SK-N-SH (cell line): Measurements from ENCODE around the gene ACCS. TPM values are rescaled to one million over a fixed set of nuclear protein-coding genes. Genes with fewer than 3 reads are reported as not detected.

ENCODE experiments used
- CTCF ChIA-PET: fragments of 300-600, 350-600 bp; formaldehyde crosslinking; extraction: SDS; loops from one replicate; lab custom pipeline; 2021; lab: Yijun Ruan, JAX
- POLR2A ChIA-PET: fragments of 350-600 bp; sonication (Branson Sonifier 250); formaldehyde crosslinking; extraction: SDS; loops from one replicate; lab custom pipeline; 2020; ENCODE audit warnings: antibody characterized with exemption, inconsistent platforms; lab: Yijun Ruan, JAX
- DNase-seq: peaks from one replicate; pipeline ENCODE4 v3.0.0; 2012
- H2AFZ ChIP-seq: fragments of 200-600 bp; sonication (generic); 2 replicates; pipeline ENCODE4 v1.8.1; 2016; ENCODE audit warnings: antibody characterized with exemption, mild to moderate bottlenecking, low read depth
- H3F3A ChIP-seq: fragments of 200-600 bp; sonication (generic); replicated peaks from 2 replicates; pipeline ENCODE3; 2016; ENCODE audit warnings: antibody characterized with exemption, mild to moderate bottlenecking; ENCODE audit not compliant: insufficient read depth
- H3K27ac ChIP-seq, 2 experiments: fragments of 200-500 bp in 1 of 2; fragments of 200-600 bp in 1 of 2; sonication (Bioruptor generic) in 1 of 2; sonication (generic), shearing (Covaris generic) in 1 of 2; 2 replicates each; pipeline versions ENCODE4 v1.5.1 to v1.6.1; 2014 to 2016; ENCODE audit warnings: low read depth in 2 of 2, inconsistent platforms in 1 of 2, low read length in 1 of 2, mild to moderate bottlenecking in 1 of 2, mixed read lengths in 1 of 2
- H3K27me3 ChIP-seq: fragments of 200-600 bp; sonication (generic), shearing (Covaris generic); 2 replicates; pipeline ENCODE4 v1.6.1; 2016; ENCODE audit warnings: mixed run types; ENCODE audit not compliant: insufficient read depth
- H3K36me3 ChIP-seq, 2 experiments: fragments of 200-500 bp in 1 of 2; fragments of 200-600 bp in 1 of 2; sonication (Bioruptor generic) in 1 of 2; sonication (generic) in 1 of 2; replicated peaks in 1 of 2; 2 replicates each; pipeline versions ENCODE3 to v1.5.1; 2014 to 2016; ENCODE audit warnings: low read length in 1 of 2, mild to moderate bottlenecking in 1 of 2; ENCODE audit not compliant: insufficient read depth in 2 of 2, control insufficient read depth in 1 of 2
- H3K4me1 ChIP-seq, 2 experiments: fragments of 200-500 bp in 1 of 2; fragments of 200-600 bp in 1 of 2; sonication (Bioruptor generic) in 1 of 2; sonication (generic), shearing (Covaris generic) in 1 of 2; 2 replicates each; pipeline versions ENCODE4 v1.5.1 to v1.6.1; 2014 to 2016; ENCODE audit warnings: low read depth in 1 of 2, low read length in 1 of 2, mixed run types in 1 of 2; ENCODE audit not compliant: insufficient read depth in 2 of 2, control insufficient read depth in 1 of 2
- H3K4me2 ChIP-seq: fragments of 200-600 bp; sonication (generic), shearing (Covaris generic); 2 replicates; pipeline ENCODE4 v1.6.1; 2017; ENCODE audit warnings: mixed run types
- H3K4me3 ChIP-seq, 2 experiments: fragments of 200-500 bp in 1 of 2; fragments of 200-600 bp in 1 of 2; sonication (Bioruptor generic) in 1 of 2; sonication (generic), shearing (Covaris generic) in 1 of 2; 2 replicates each; pipeline versions ENCODE4 v1.5.1 to v1.8.1; 2014 to 2016; ENCODE audit warnings: low read depth in 2 of 2, inconsistent platforms in 1 of 2, low read length in 1 of 2, mild to moderate bottlenecking in 1 of 2, mixed read lengths in 1 of 2, moderate library complexity in 1 of 2
- H3K79me2 ChIP-seq: fragments of 200-600 bp; sonication (generic); 2 replicates; pipeline ENCODE4 v1.8.1; 2017; ENCODE audit warnings: mild to moderate bottlenecking; ENCODE audit not compliant: insufficient read depth
- H3K9ac ChIP-seq: fragments of 200-600 bp; sonication (generic); 2 replicates; pipeline ENCODE4 v1.6.1; 2017; ENCODE audit warnings: mixed run types
- H3K9me2 ChIP-seq: fragments of 200-600 bp; sonication (generic); 2 replicates; pipeline ENCODE4 v1.6.1; 2017; ENCODE audit warnings: mixed run types
- H3K9me3 ChIP-seq: fragments of 200-600 bp; sonication (generic); 2 replicates; pipeline ENCODE4 v1.6.1; 2017; ENCODE audit warnings: mixed run types, mild to moderate bottlenecking, moderate library complexity
- H4K20me1 ChIP-seq: fragments of 200-600 bp; sonication (generic); 2 replicates; pipeline ENCODE4 v1.6.1; 2017; ENCODE audit warnings: mild to moderate bottlenecking, mixed run types; ENCODE audit not compliant: insufficient read depth
- FOSL2 ChIP-seq: IDR thresholded peaks from 2 replicates; pipeline ENCODE4 v1.4.0; 2012; ENCODE audit warnings: low read depth, mild to moderate bottlenecking, moderate library complexity, borderline replicate concordance
- NFIC ChIP-seq: IDR thresholded peaks from 2 replicates; pipeline ENCODE4 v1.4.0; 2012; ENCODE audit warnings: borderline replicate concordance
- PBX3 ChIP-seq: IDR thresholded peaks from 2 replicates; pipeline ENCODE4; 2012
- REST ChIP-seq: IDR thresholded peaks from 2 replicates; pipeline ENCODE4 v1.6.1; 2012; ENCODE audit warnings: mild to moderate bottlenecking, low read depth, low read length, moderate library complexity
- RFX5 ChIP-seq: IDR thresholded peaks from 2 replicates; pipeline ENCODE4 v1.6.1; 2012; ENCODE audit warnings: mild to moderate bottlenecking, improper control_type of control experiment, low read length
- RXRA ChIP-seq: IDR thresholded peaks from 2 replicates; pipeline ENCODE4 v1.4.0; 2012; ENCODE audit warnings: low read depth, mild to moderate bottlenecking, borderline replicate concordance
- WGBS: methylation state at CpG from one replicate; pipeline ENCODE4 v1.1.6; 2017; ENCODE audit warnings: low lambda C conversion rate; 5-methylcytosine and 5-hydroxymethylcytosine counted together
- polyA plus RNA-seq, 3 experiments: library from polyadenylated mRNA; depleted of rRNA; stranded (reverse); fragments of >200 nt; gene quantifications; 2 replicates each; pipeline ENCODE4 v1.2.3, GENCODE V29; 2012

The ACCS gene
- polyA plus RNA-seq, 1 of the 3 experiments (the other 2 are of a cell fraction), result 28.5 TPM

- H3K9me3 ChIP-seq, result no peaks in the 10 kb centered on the region
- CTCF ChIA-PET, result interaction anchor here (0.9 to 1.5 kb wide), 2 partner anchors 15 to 73 kb away, joined by 3 to 5 read pairs; no protein-coding TSS in a partner anchor
Observed at GRCh38 chr11:44017443-44018126, 48.5 kb upstream of the ACCS start.

More at GRCh38 chr11:44017443-44018126, 48.5 kb upstream of the ACCS start:
- no peak overlapping the region for H2AFZ ChIP-seq
- TF ChIP-seq RFX5 (no peak), REST (no peak), PBX3 (peak; percentile 76), FOSL2 (no peak), NFIC (peak; percentile 60), RXRA (no peak)
- TF ChIP-seq, all 33 proteins: peak for 2
- Histone ChIP-seq H3K9ac (no peak overlapping the region), H3K79me2 (no peaks in the 10 kb centered on the region), H3K36me3 (no peaks in the 10 kb centered on the region), H3K4me1 (peaks cover 19 to 22% of the 10 kb centered on the region in 2 experiments; a peak in 2 of 4 replicates), H4K20me1 (no peaks in the 10 kb centered on the region), H3K27ac (no peak overlapping the region), H3K27me3 (no peaks in the 10 kb centered on the region), H3K4me3 (no peak overlapping the region), H3F3A (no peaks in the 10 kb centered on the region), H3K9me2 (no peaks in the 10 kb centered on the region), H3K4me2 (no peak overlapping the region)
- POLR2A ChIA-PET, result no interaction called here
- DNase-seq, result no peak
- 33% methylated on average over 3 of the region's 3 CpGs for WGBS
